Panc1 (cell line): ENCODE measurements around the gene UBE2D4.

Source experiments
- POLR2AphosphoS5 ChIP-seq: IDR thresholded peaks from 2 replicates; pipeline ENCODE4 v1.6.1; 2012; ENCODE audit warnings: mild to moderate bottlenecking, low read depth, low read length, moderate library complexity
- SIN3A ChIP-seq: IDR thresholded peaks from 2 replicates; pipeline ENCODE4 v1.6.1; 2012; ENCODE audit warnings: low read depth, mild to moderate bottlenecking, low read length, moderate library complexity, borderline replicate concordance; ENCODE audit not compliant: insufficient read depth
- TF ChIP-seq, protein P1 (sequence below): fragments of 450-650 bp; IDR thresholded peaks from 2 replicates; pipeline ENCODE4 v1.5.1; 2017; ENCODE audit warnings: mild to moderate bottlenecking
- TF ChIP-seq, protein P2 (sequence below), 2 experiments: IDR thresholded peaks; 2 replicates each; pipeline ENCODE4 v1.6.1; 2011 to 2012; ENCODE audit warnings: low read depth in 2 of 2, control low read depth in 1 of 2, low read length in 1 of 2, mild to moderate bottlenecking in 1 of 2, moderate library complexity in 1 of 2; ENCODE audit not compliant: insufficient read depth in 1 of 2

DNA sequence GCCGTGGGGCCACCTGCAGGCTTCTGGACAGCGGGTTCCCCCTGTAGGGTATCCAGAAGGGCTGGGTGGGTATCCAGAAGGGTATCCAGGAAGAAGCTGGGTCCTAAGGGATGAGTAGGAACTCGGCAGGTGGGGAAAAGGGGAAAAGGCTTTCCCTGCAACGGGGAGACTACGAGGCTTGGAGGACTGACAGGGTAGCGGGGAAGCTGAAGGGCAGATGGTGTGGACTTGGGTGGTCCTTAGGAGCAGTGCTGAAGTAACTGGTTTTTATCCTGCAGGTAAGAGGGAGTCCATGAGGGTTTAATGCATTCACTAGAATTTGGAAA lies 525 bp downstream of the UBE2D4 start:
- TF ChIP-seq, protein P1, sequence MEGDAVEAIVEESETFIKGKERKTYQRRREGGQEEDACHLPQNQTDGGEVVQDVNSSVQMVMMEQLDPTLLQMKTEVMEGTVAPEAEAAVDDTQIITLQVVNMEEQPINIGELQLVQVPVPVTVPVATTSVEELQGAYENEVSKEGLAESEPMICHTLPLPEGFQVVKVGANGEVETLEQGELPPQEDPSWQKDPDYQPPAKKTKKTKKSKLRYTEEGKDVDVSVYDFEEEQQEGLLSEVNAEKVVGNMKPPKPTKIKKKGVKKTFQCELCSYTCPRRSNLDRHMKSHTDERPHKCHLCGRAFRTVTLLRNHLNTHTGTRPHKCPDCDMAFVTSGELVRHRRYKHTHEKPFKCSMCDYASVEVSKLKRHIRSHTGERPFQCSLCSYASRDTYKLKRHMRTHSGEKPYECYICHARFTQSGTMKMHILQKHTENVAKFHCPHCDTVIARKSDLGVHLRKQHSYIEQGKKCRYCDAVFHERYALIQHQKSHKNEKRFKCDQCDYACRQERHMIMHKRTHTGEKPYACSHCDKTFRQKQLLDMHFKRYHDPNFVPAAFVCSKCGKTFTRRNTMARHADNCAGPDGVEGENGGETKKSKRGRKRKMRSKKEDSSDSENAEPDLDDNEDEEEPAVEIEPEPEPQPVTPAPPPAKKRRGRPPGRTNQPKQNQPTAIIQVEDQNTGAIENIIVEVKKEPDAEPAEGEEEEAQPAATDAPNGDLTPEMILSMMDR: no peak
- no peak for TF ChIP-seq POLR2AphosphoS5
- TF ChIP-seq SIN3A: no peak
- TF ChIP-seq, protein P2, sequence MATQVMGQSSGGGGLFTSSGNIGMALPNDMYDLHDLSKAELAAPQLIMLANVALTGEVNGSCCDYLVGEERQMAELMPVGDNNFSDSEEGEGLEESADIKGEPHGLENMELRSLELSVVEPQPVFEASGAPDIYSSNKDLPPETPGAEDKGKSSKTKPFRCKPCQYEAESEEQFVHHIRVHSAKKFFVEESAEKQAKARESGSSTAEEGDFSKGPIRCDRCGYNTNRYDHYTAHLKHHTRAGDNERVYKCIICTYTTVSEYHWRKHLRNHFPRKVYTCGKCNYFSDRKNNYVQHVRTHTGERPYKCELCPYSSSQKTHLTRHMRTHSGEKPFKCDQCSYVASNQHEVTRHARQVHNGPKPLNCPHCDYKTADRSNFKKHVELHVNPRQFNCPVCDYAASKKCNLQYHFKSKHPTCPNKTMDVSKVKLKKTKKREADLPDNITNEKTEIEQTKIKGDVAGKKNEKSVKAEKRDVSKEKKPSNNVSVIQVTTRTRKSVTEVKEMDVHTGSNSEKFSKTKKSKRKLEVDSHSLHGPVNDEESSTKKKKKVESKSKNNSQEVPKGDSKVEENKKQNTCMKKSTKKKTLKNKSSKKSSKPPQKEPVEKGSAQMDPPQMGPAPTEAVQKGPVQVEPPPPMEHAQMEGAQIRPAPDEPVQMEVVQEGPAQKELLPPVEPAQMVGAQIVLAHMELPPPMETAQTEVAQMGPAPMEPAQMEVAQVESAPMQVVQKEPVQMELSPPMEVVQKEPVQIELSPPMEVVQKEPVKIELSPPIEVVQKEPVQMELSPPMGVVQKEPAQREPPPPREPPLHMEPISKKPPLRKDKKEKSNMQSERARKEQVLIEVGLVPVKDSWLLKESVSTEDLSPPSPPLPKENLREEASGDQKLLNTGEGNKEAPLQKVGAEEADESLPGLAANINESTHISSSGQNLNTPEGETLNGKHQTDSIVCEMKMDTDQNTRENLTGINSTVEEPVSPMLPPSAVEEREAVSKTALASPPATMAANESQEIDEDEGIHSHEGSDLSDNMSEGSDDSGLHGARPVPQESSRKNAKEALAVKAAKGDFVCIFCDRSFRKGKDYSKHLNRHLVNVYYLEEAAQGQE (IDR thresholded peaks at IDR 0.05; ENCODE audit: insufficient read depth in 1 of 2, low read depth in 2 of 2, low read length in 1 of 2): no peak
